ENCODE measurements around the gene DGAT2.

Gene DGAT2

GRCh38 chr11:75782540-75783263, 14.1 kb downstream of the DGAT2 start:
- TF ChIP-seq ZFX (IDR thresholded peaks at IDR 0.05) = no peak
- no peak for TF ChIP-seq CTCF (conservative IDR thresholded peaks at IDR 0.05)
- no peak overlapping the region for H3K27ac ChIP-seq

- no peak overlapping the region for H3K27ac ChIP-seq
- TF ChIP-seq ZFX (IDR thresholded peaks at IDR 0.05) (no peak), CTCF (conservative IDR thresholded peaks at IDR 0.05) (no peak)
Observed at GRCh38 chr11:75783416-75784084, 15.0 kb downstream of the DGAT2 start.

GRCh38 chr11:75784085-75784478, 15.5 kb downstream of the DGAT2 start:
- TF ChIP-seq CTCF (conservative IDR thresholded peaks at IDR 0.05) = no peak
- no peak for TF ChIP-seq ZFX (IDR thresholded peaks at IDR 0.05)
- H3K27ac ChIP-seq = no peak overlapping the region

GRCh38 chr11:75784506-75784905, 15.9 kb downstream of the DGAT2 start:
- TF ChIP-seq ZFX (IDR thresholded peaks at IDR 0.05) (no peak), CTCF (conservative IDR thresholded peaks at IDR 0.05) (no peak)
- no peak overlapping the region for H3K27ac ChIP-seq

- no peak overlapping the region for H3K27ac ChIP-seq
- no peak for TF ChIP-seq ZFX (IDR thresholded peaks at IDR 0.05)
- no peak for TF ChIP-seq CTCF (conservative IDR thresholded peaks at IDR 0.05)
Observed at GRCh38 chr11:75785187-75785586, 16.6 kb downstream of the DGAT2 start.

GRCh38 chr11:75786101-75786736, 17.6 kb downstream of the DGAT2 start:
- H3K27ac ChIP-seq = no peak overlapping the region
- TF ChIP-seq CTCF (conservative IDR thresholded peaks at IDR 0.05) (no peak), ZFX (IDR thresholded peaks at IDR 0.05) (no peak)

GRCh38 chr11:75789521-75789920, 20.9 kb downstream of the DGAT2 start:
- H3K27ac ChIP-seq = no peak overlapping the region
- no peak for TF ChIP-seq ZFX (IDR thresholded peaks at IDR 0.05)
- no peak for TF ChIP-seq CTCF (conservative IDR thresholded peaks at IDR 0.05)

Measured in C4-2B (cell line).